Tongue (tissue), 2 donors: ENCODE measurements around the gene DCLK2. TPM values are rescaled to one million over a fixed set of nuclear protein-coding genes. Genes with fewer than 3 reads are reported as not detected.

ENCODE experiments used
- DNase-seq: peaks from one replicate; pipeline ENCODE4 v3.0.0-alpha.2; 2015
- total RNA-seq: library from RNA; depleted of rRNA; stranded (reverse); fragments of >200 nt; gene quantifications from one replicate; pipeline ENCODE4 v1.2.3, GENCODE V29; 2014

Gene DCLK2
- total RNA-seq, 1 donor from 2014 or later, result 17.7 TPM

- DNase-seq, result no peak
These were observed 7.6 kb upstream of the DCLK2 start for GRCh38 chr4:150070464-150071170.

- DNase-seq, result no peak
These were observed 5.8 kb upstream of the DCLK2 start for GRCh38 chr4:150072471-150072870.

- peak; percentile 77 for DNase-seq
These were observed 5.1 kb upstream of the DCLK2 start for GRCh38 chr4:150072906-150073714.

DNA sequence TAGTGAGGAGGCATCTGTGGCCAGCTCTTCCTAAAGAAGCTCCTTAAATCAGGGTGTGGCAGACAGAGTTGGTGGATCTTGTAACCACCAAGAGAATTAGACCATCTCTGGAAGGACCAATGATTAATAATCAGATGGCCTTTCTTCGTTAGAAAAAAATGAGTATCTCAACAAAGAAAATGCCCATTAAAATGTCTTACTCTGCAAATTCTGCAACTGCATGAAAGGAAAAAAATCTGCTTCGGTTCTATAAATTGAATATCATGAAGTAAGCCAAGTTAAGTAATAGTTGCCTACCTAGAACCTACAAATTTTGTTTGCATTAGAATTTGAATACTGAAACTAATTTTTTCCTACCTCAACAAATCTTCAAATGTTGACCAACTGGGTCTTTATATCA lies 4.2 kb upstream of the DCLK2 start:
- DNase-seq, result no peak

DNA sequence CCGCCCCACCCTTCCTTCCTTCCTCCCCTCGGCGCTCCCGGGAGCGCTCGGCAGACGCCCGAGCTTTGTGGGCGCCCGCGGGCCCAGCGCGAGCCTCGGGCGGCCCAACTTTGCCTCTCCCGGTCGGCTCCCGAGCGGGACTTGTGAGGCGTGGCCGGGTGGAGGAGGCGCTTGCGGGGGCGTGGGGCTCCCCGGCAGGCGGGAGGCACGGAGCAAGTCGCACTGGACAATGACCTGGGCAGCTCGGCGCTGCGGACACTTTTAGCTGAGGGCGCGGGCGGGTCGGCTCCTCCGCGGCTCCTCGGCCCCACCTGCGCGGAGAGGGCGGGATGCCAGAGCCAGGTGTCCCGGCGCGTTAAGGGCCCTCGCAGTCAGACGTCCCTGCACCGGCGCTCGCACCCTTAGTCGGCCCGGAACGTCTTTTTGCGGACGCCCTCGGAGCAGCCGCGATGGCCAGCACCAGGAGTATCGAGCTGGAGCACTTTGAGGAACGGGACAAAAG lies 385 bp downstream of the DCLK2 start:
- peak; percentile 74 for DNase-seq

DNA sequence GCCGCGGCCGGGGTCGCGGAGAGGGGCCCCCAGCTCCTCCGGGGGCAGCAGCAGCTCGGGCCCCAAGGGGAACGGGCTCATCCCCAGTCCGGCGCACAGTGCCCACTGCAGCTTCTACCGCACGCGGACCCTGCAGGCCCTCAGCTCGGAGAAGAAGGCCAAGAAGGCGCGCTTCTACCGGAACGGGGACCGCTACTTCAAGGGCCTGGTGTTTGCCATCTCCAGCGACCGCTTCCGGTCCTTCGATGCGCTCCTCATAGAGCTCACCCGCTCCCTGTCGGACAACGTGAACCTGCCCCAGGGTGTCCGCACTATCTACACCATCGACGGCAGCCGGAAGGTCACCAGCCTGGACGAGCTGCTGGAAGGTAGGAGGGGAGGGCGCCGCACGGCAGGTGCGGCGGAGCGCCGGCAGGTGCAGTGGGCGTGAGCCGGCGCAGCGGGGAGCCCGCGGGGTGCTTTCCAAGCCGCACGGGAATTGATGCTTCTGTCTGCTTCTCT lies 886 bp downstream of the DCLK2 start:
- DNase-seq, result peak; percentile 47

- no peak for DNase-seq
These were observed 2.1 kb downstream of the DCLK2 start for GRCh38 chr4:150080337-150080736.

DNA sequence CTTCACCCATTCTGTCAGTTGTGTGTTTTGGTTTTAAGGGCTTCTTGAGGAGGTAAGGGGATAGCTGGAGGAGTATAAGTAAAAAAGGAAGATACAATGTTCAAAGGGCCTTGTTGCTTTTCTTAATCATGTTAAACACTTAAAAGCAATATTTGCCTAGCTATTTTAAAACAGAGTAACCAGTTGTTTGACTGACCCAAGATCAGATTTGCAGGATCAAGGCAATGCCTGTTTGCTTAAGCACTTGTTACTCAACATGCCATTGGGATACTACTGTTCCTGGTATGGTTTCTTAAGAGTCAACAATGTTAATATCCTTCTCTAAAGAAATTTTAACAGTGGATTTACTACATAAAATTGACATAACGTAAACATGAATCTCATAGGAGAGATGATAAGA lies 2.6 kb downstream of the DCLK2 start:
- no peak for DNase-seq

DNA sequence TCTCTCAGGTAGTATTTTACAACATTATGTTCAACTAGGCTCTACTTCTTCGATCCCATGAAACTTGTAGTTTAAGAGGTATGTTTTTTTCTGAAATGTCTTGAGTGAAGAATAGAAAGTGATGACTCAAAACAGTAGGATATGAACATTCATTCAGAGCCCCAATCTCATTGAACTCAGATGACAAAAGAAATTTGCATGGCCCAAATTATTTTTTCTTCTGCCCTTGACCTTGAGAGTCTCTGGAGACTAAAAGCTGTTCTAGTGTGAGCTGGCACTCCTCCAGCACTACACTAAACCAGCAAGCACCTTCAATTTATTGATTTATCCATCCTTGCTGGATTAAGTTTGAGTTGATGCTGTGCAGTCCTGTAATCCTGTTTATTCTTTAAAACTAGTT lies 4.0 kb downstream of the DCLK2 start:
- DNase-seq, result no peak

DNA sequence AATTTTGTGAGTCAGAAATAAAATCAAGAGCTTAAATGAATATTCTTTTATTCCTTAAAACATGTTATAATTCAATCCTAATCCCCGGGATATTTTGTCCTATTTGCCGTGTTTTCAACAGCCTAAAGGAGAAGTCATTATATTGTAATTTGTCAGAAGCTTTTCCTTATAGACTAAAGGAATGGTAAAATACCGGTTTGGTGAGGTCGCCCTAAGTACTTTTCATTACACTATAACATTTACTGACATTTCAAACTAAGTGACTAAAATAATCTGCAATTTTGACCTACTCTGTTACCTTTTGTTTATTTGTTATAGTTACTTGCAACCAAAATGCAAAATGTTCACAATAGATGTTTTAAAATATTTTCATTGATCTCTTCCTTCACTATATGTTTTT lies 8.8 kb downstream of the DCLK2 start:
- DNase-seq, result no peak

DNA sequence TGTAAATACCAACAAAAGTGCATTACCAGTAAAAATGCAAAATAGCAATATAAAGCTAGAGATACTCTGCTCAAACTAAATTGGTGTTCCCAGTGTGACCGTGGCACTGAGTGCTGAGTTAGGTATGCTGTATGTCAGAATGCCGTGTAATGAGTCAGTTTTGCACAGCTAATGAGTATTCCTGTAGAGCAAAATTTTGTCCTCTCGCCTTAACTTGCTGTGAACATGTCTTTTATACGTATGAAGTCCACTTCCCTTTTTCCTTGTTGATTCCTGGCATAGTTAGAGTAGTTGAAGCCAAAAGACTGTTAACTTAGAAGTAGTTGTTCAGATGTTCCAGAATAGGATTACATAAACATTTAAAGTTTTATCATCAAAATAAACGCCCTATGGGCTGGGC lies 11.5 kb downstream of the DCLK2 start:
- DNase-seq, result no peak

DNA sequence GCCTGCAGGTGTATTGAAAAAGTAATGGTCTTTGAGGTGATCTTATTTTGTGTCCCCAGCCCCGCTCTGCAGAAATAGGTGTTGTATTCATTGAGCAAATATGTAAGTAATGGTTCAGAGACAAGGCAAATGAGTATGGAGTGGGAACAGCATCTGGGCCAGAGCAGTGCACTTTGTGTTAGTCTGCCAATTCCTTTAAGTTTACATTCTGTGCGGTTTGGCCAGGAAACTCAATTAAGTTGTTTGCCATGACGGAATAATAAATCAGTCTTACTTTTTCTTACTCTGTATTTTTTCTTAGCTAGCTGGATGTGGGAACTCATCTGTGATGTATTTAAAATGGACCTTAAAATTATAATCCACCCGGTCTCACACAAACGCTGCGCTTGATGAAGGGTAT lies 12.6 kb downstream of the DCLK2 start:
- DNase-seq, result no peak

DNA sequence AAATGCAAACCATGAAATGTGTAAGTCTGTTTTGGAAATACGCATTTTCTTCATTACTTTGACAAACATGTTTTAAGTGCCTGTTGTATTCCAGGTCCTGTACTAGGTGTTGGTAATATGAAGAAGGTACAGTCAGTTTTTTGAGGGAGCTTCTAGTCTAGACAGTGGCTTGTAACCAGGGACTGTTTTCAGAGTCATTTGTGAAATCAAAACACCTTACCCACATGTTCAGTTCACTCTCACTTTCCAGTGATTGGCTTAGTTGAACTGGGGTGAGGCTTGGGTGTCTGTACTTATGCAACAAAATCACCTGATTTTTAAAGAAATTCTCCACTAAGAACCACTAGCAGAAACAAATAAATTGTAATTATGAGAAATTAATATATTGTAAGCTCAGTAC lies 16.4 kb downstream of the DCLK2 start:
- DNase-seq, result no peak

DNA sequence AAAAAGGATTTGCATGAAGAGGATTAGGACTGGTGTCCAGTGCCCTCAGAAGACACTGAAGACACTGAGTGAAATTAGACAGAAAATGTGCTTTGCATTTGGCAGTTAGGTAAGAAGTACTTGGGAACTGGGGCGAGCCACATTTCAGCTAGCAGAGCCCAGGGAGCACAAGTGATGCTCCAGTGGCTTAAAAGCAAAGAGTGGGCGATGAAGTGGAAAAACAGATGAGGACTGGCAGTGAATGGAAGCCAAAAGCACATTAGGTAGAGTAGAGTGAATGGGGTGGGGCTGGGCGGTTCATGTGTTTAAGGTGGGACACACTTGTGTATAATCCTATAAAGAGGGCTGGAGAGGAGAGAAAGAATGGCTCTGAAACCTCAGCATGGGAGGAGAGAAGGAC lies 18.4 kb downstream of the DCLK2 start:
- no peak for DNase-seq

GRCh38 chr4:150098214-150098613 lies 20.0 kb downstream of the DCLK2 start:
- no peak for DNase-seq

DNA sequence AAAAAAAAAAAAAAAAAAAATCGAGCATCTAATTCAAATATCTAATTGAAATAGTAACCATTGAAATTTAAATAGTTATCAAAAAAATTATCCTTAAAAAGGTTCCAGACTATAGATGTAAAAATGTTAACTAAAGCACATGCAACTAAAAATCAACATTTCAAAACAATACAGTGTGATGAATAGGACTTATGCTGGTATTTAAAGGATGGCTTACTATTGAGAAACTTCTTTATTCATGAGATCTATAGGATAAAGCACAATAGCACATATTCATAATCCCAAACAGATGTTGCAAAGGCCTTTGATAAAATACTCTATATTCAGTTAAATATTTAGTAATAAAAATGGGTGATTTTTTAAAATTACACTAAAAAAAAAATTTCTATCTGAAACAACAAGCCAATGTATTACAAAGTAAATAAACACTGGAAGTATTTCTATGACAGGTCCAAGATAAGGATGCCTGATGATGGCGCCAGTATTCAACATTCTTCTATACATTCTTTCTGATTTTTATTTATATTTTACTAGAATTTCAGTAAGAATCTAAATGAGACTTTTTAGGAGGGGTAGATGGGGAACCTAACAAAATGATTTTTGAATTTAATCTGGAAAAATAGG lies 26.3 kb downstream of the DCLK2 start:
- DNase-seq, result no peak

DNA sequence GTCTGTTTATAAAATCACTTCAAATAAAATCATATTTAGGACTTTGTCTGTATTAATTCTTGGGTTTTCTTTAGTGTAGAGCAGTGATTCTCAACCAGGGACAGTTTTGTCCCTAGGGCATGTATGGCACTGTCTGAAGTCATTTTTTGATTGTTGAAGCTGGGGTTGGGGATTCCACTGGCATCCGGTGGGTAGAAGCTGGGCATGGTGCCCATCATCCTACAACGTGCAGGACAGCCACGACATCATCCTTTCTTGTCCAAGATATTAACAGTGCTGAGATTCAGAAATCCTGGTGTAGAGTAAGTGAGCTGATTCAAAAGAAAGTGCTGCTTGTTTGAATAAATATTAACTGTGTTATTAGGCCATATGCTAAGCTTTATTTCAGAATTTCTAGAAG lies 28.6 kb downstream of the DCLK2 start:
- no peak for DNase-seq

- DNase-seq, result peak; percentile 71
These were observed 30.4 kb downstream of the DCLK2 start for GRCh38 chr4:150108691-150109090.

DNA sequence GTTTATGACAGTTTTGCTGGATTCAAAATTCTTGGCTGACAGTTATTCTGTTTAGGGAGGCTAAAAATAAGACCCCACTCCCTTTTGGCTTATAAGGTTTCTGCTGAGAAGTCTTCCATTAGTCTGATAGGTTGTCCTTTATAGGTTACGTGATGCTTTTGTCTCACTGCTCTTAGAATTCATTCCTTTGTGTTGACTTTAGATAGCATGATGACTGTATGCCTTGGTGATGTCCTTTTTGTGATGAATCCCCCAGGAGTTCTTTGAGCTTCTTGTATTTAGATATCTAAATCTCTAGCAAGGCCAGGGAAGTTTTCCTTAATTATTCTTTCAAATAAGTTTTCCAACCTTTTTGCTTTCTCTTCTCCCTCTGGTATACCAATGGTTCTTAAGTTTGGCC lies 36.4 kb downstream of the DCLK2 start:
- no peak for DNase-seq

GRCh38 chr4:150115851-150116250 lies 37.6 kb downstream of the DCLK2 start:
- no peak for DNase-seq

GRCh38 chr4:150116506-150116905 lies 38.3 kb downstream of the DCLK2 start:
- no peak for DNase-seq

- DNase-seq, result peak; percentile 50
These were observed 38.8 kb downstream of the DCLK2 start for GRCh38 chr4:150117094-150117493.

DNA sequence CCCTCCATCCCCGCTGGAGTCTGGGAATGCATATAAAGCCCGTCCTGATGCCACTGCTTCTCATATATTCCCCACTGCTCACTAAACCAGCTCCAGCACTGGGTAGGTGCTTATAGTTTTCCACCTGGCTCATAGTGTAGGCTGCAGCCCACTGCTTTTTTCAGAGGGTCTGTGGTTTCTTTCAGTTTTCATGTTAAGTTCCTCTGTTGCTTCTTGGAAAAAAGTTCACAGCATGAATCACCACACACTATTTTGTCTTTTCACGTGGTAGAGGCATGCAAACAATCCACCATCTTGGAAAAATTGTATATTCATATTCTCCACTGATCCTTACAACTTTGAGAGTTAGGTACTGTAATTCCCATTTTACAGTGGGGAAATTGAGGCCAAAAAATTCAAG lies 39.4 kb downstream of the DCLK2 start:
- no peak for DNase-seq
